ENCODE results near the gene PLPP1.

- TF ChIP-seq CTCF (IDR thresholded peaks at IDR 0.05), result no peak
- TF ChIP-seq POLR2A (IDR thresholded peaks at IDR 0.05), result no peak
Measured at GRCh38 chr5:55441107-55441771, 93.5 kb downstream of the PLPP1 start.

Measured in right lobe of liver (tissue), 4 donors.